ENCODE results near the gene TTBK2.

The TTBK2 gene

DNA sequence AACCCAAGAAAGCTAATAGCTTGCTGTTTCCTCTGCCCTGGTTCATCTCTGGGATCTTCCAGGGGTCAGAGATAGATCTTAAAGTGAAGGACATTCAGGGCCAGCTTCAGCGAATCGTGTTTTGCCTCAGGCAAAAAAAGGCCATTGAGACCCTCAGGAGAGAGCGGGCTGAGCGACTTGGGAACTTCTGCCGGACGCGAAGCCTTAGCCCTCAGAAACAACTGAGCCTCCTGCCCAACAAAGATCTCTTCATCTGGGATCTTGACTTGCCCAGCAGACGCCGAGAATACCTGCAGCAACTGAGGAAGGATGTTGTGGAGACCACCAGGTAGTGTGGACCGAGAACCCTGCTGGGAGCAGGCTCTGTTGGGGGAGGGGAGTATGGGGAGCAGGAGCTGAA is 226.2 kb downstream of the TTBK2 start:
- H3K4me1 ChIP-seq (ENCODE audit: control insufficient read depth, insufficient read depth, low read length): no peaks in the 10 kb centered on the region
- H3K9me3 ChIP-seq (ENCODE audit: control insufficient read depth, insufficient read depth, low read depth, low read length): no peaks in the 10 kb centered on the region
- peaks cover 0 to 30% of the 10 kb centered on the region in 2 experiments; a peak in 1 of 3 replicates for H3K36me3 ChIP-seq (ENCODE audit: control insufficient read depth in 2 of 2, insufficient read depth in 1 of 2, low read length in 2 of 2)
- H3K27ac ChIP-seq (ENCODE audit: extremely low read depth, low read depth, low read length): no peak overlapping the region
- H3K4me3 ChIP-seq (ENCODE audit: low read depth, low read length): no peak overlapping the region
- TF ChIP-seq KLF16 (tag by site-specific recombination; IDR thresholded peaks at IDR 0.05) (no peak), SETDB1 (IDR thresholded peaks at IDR 0.05; ENCODE audit: insufficient read length, low read length) (no peak), MEIS1 (CRISPR knock-in tag; IDR thresholded peaks at IDR 0.05; ENCODE audit: borderline replicate concordance) (no peak), ZNF768 (tag by site-specific recombination; IDR thresholded peaks at IDR 0.05) (no peak), GLIS1 (tag by site-specific recombination; IDR thresholded peaks at IDR 0.05) (no peak), ZNF211 (tag by site-specific recombination; IDR thresholded peaks at IDR 0.05; ENCODE audit: low read depth) (no peak), ZNF274 (IDR thresholded peaks at IDR 0.05; ENCODE audit: low read length) (no peak), ZNF274 (tag by site-specific recombination; IDR thresholded peaks at IDR 0.05; ENCODE audit: borderline replicate concordance) (no peak), ZNF114 (tag by site-specific recombination; IDR thresholded peaks at IDR 0.05) (no peak), ZNF280C (tag by site-specific recombination; IDR thresholded peaks at IDR 0.05) (no peak), MYNN (tag by site-specific recombination; IDR thresholded peaks at IDR 0.05; ENCODE audit: borderline replicate concordance) (no peak), GLI2 (tag by site-specific recombination; IDR thresholded peaks at IDR 0.05; ENCODE audit: borderline replicate concordance, low read depth) (no peak), ZNF354C (tag by site-specific recombination; IDR thresholded peaks at IDR 0.05; ENCODE audit: borderline replicate concordance, low read depth) (no peak), ZNF202 (tag by site-specific recombination; IDR thresholded peaks at IDR 0.05; ENCODE audit: borderline replicate concordance) (no peak), GLI4 (tag by site-specific recombination; IDR thresholded peaks at IDR 0.05) (no peak), ZNF112 (tag by site-specific recombination; IDR thresholded peaks at IDR 0.05) (no peak), ZNF571 (tag by site-specific recombination; IDR thresholded peaks at IDR 0.05) (no peak)
- TF ChIP-seq, protein P1, sequence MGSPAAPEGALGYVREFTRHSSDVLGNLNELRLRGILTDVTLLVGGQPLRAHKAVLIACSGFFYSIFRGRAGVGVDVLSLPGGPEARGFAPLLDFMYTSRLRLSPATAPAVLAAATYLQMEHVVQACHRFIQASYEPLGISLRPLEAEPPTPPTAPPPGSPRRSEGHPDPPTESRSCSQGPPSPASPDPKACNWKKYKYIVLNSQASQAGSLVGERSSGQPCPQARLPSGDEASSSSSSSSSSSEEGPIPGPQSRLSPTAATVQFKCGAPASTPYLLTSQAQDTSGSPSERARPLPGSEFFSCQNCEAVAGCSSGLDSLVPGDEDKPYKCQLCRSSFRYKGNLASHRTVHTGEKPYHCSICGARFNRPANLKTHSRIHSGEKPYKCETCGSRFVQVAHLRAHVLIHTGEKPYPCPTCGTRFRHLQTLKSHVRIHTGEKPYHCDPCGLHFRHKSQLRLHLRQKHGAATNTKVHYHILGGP (tag by site-specific recombination; IDR thresholded peaks at IDR 0.05): no peak
- TF ChIP-seq, protein P2, sequence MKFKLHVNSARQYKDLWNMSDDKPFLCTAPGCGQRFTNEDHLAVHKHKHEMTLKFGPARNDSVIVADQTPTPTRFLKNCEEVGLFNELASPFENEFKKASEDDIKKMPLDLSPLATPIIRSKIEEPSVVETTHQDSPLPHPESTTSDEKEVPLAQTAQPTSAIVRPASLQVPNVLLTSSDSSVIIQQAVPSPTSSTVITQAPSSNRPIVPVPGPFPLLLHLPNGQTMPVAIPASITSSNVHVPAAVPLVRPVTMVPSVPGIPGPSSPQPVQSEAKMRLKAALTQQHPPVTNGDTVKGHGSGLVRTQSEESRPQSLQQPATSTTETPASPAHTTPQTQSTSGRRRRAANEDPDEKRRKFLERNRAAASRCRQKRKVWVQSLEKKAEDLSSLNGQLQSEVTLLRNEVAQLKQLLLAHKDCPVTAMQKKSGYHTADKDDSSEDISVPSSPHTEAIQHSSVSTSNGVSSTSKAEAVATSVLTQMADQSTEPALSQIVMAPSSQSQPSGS (tag by site-specific recombination; IDR thresholded peaks at IDR 0.05; ENCODE audit: low read depth): no peak
- ChIA-PET POLR2A (no interaction called here), CTCF (no interaction called here)

GRCh38 chr15:42693942-42694341 is 226.6 kb downstream of the TTBK2 start:
- Histone ChIP-seq H3K27ac (ENCODE audit: extremely low read depth, low read depth, low read length) (no peak overlapping the region), H3K9me3 (ENCODE audit: control insufficient read depth, insufficient read depth, low read depth, low read length) (no peaks in the 10 kb centered on the region), H3K4me3 (ENCODE audit: low read depth, low read length) (no peak overlapping the region), H3K36me3 (ENCODE audit: control insufficient read depth in 2 of 2, insufficient read depth in 1 of 2, low read length in 2 of 2) (peaks cover 0 to 30% of the 10 kb centered on the region in 2 experiments; a peak in 1 of 3 replicates), H3K4me1 (ENCODE audit: control insufficient read depth, insufficient read depth, low read length) (no peaks in the 10 kb centered on the region)
- no peak for TF ChIP-seq KLF16 (tag by site-specific recombination; IDR thresholded peaks at IDR 0.05)
- ChIA-PET POLR2A (no interaction called here), CTCF (no interaction called here)

Measured in HEK293 (cell line).